Ectodermal cell (in vitro differentiated cells): Measurements from ENCODE around the gene WNT3.

ENCODE experiments used
- H3K27ac ChIP-seq: 2 replicates; pipeline ENCODE4 v1.7.0; 2013; ENCODE audit warnings: mild to moderate bottlenecking, low read depth, low read length; ENCODE audit not compliant: insufficient read depth, poor library complexity, severe bottlenecking
- H3K27me3 ChIP-seq: 2 replicates; pipeline ENCODE4 v1.7.0; 2013; ENCODE audit warnings: mild to moderate bottlenecking, low read length; ENCODE audit not compliant: insufficient read depth, control insufficient read depth, poor library complexity, severe bottlenecking
- H3K36me3 ChIP-seq: one replicate; pipeline ENCODE4 v1.7.0; 2013; ENCODE audit warnings: low read length; ENCODE audit not compliant: control insufficient read depth, insufficient read depth
- H3K4me1 ChIP-seq: one replicate; pipeline ENCODE4 v1.7.0; 2013; ENCODE audit warnings: low read length; ENCODE audit not compliant: control insufficient read depth, insufficient read depth
- H3K4me3 ChIP-seq: 2 replicates; pipeline ENCODE4 v1.7.0; 2013; ENCODE audit warnings: low read depth, low read length, control low read depth; ENCODE audit not compliant: insufficient read depth
- H3K9me3 ChIP-seq: 2 replicates; pipeline ENCODE4 v1.7.0; 2013; ENCODE audit warnings: mild to moderate bottlenecking, low read length, moderate library complexity; ENCODE audit not compliant: control insufficient read depth
- WGBS, 2 experiments: methylation state at CpG; one replicate each; pipeline ENCODE4 v1.1.7; 2013; ENCODE audit warnings: missing lambda C conversion rate in 2 of 2; 5-methylcytosine and 5-hydroxymethylcytosine counted together

WNT3 gene

GRCh38 chr17:46814446-46814845, 4.0 kb downstream of the WNT3 start:
- whole genome bisulfite sequencing, 2 experiments, result 81 to 82% methylated on average over 7 of the region's 7 CpGs
- peaks cover 20% of the 10 kb centered on the region for H3K4me1 ChIP-seq
- no peaks in the 10 kb centered on the region for H3K36me3 ChIP-seq
- no peak overlapping the region for H3K27ac ChIP-seq
- peaks cover 45% of the 10 kb centered on the region for H3K27me3 ChIP-seq
- H3K4me3 ChIP-seq, result no peak overlapping the region
- H3K9me3 ChIP-seq, result no peaks in the 10 kb centered on the region

- Histone ChIP-seq H3K4me3 (no peak overlapping the region), H3K27me3 (peaks cover 40% of the 10 kb centered on the region), H3K36me3 (no peaks in the 10 kb centered on the region), H3K4me1 (peaks cover 15% of the 10 kb centered on the region), H3K9me3 (no peaks in the 10 kb centered on the region), H3K27ac (no peak overlapping the region)
- WGBS, 2 experiments, result 91 to 92% methylated on average over 3 of the region's 3 CpGs
Observed at GRCh38 chr17:46813920-46814319, 4.6 kb downstream of the WNT3 start.

- Histone ChIP-seq H3K36me3 (no peaks in the 10 kb centered on the region), H3K4me1 (peaks cover 10% of the 10 kb centered on the region), H3K9me3 (no peaks in the 10 kb centered on the region), H3K27me3 (peaks cover 28% of the 10 kb centered on the region), H3K4me3 (no peak overlapping the region), H3K27ac (no peak overlapping the region)
- WGBS, 2 experiments, result 92% methylated on average over 6 of the region's 6 CpGs
Observed at GRCh38 chr17:46812624-46813318, 5.7 kb downstream of the WNT3 start.

- peaks cover 8% of the 10 kb centered on the region for H3K4me1 ChIP-seq
- WGBS, 2 experiments, result 48% methylated on average over 11 of the region's 11 CpGs
- H3K9me3 ChIP-seq, result no peaks in the 10 kb centered on the region
- no peaks in the 10 kb centered on the region for H3K36me3 ChIP-seq
- peaks cover 21% of the 10 kb centered on the region for H3K27me3 ChIP-seq
- H3K27ac ChIP-seq, result no peak overlapping the region
- no peak overlapping the region for H3K4me3 ChIP-seq
Observed at GRCh38 chr17:46811978-46812583, 6.4 kb downstream of the WNT3 start.

- WGBS, 2 experiments, result 91 to 93% methylated on average over 10 of the region's 10 CpGs
- Histone ChIP-seq H3K27me3 (peaks cover 9% of the 10 kb centered on the region), H3K36me3 (no peaks in the 10 kb centered on the region), H3K9me3 (no peaks in the 10 kb centered on the region), H3K4me1 (peaks cover 8% of the 10 kb centered on the region), H3K27ac (no peak overlapping the region), H3K4me3 (no peak overlapping the region)
Observed at GRCh38 chr17:46810837-46811236, 7.7 kb downstream of the WNT3 start.

GRCh38 chr17:46809110-46809571, 9.4 kb downstream of the WNT3 start:
- no peaks in the 10 kb centered on the region for H3K27me3 ChIP-seq
- 66 to 68% methylated on average over 8 of the region's 8 CpGs for WGBS, 2 experiments
- H3K36me3 ChIP-seq, result no peaks in the 10 kb centered on the region

GRCh38 chr17:46805771-46806170, 12.7 kb downstream of the WNT3 start:
- WGBS, 2 experiments, result 90 to 98% methylated on average over 6 of the region's 6 CpGs
- no peaks in the 10 kb centered on the region for H3K27me3 ChIP-seq
- no peaks in the 10 kb centered on the region for H3K4me1 ChIP-seq
- no peaks in the 10 kb centered on the region for H3K36me3 ChIP-seq
- no peak overlapping the region for H3K27ac ChIP-seq
- H3K4me3 ChIP-seq, result no peak overlapping the region
- H3K9me3 ChIP-seq, result no peaks in the 10 kb centered on the region

More at GRCh38 chr17:46809110-46809571, 9.4 kb downstream of the WNT3 start:
- peaks cover 8% of the 10 kb centered on the region for H3K4me1 ChIP-seq
- no peak overlapping the region for H3K4me3 ChIP-seq
- no peaks in the 10 kb centered on the region for H3K9me3 ChIP-seq
- H3K27ac ChIP-seq, result no peak overlapping the region

- Histone ChIP-seq H3K36me3 (no peaks in the 10 kb centered on the region), H3K27ac (no peak overlapping the region), H3K9me3 (no peaks in the 10 kb centered on the region), H3K4me1 (no peaks in the 10 kb centered on the region), H3K27me3 (no peaks in the 10 kb centered on the region), H3K4me3 (no peak overlapping the region)
- 94 to 97% methylated on average over 5 of the region's 5 CpGs for WGBS, 2 experiments
Observed at GRCh38 chr17:46803544-46803943, 14.9 kb downstream of the WNT3 start.

- H3K4me1 ChIP-seq, result no peaks in the 10 kb centered on the region
- no peaks in the 10 kb centered on the region for H3K9me3 ChIP-seq
- no peak overlapping the region for H3K27ac ChIP-seq
- H3K27me3 ChIP-seq, result no peaks in the 10 kb centered on the region
- WGBS, 2 experiments, result 78 to 80% methylated on average over 7 of the region's 7 CpGs
- H3K36me3 ChIP-seq, result no peaks in the 10 kb centered on the region
- H3K4me3 ChIP-seq, result no peak overlapping the region
Observed at GRCh38 chr17:46802800-46803199, 15.7 kb downstream of the WNT3 start.

GRCh38 chr17:46800573-46800972, 17.9 kb downstream of the WNT3 start:
- H3K27ac ChIP-seq, result no peak overlapping the region
- H3K4me1 ChIP-seq, result no peaks in the 10 kb centered on the region
- H3K27me3 ChIP-seq, result no peaks in the 10 kb centered on the region
- no peaks in the 10 kb centered on the region for H3K9me3 ChIP-seq
- H3K4me3 ChIP-seq, result no peak overlapping the region
- WGBS, 2 experiments, result 95 to 97% methylated on average over 4 of the region's 4 CpGs
- no peaks in the 10 kb centered on the region for H3K36me3 ChIP-seq
